ENCODE data around the gene PITPNC1.
"Not testable (repeated sequence)": the region's sequence is repeated elsewhere in the genome, so short reads cannot be mapped to it uniquely, and the experiment has no call there.

Gene PITPNC1

GRCh38 chr17:67651218-67651579 lies 274.1 kb downstream of the PITPNC1 start:
- not testable (repeated sequence) for DNase-seq (ENCODE audit: low read depth)

GRCh38 chr17:67652433-67652832 lies 275.4 kb downstream of the PITPNC1 start:
- no peak for DNase-seq (ENCODE audit: low read depth)

GRCh38 chr17:67655478-67656148 lies 278.5 kb downstream of the PITPNC1 start:
- no peak for DNase-seq (ENCODE audit: low read depth)

- DNase-seq (ENCODE audit: low read depth) = no peak
Measured at GRCh38 chr17:67656494-67657203, 279.6 kb downstream of the PITPNC1 start.

GRCh38 chr17:67657596-67657995 lies 280.5 kb downstream of the PITPNC1 start:
- DNase-seq (ENCODE audit: low read depth) = no peak

- DNase-seq (ENCODE audit: low read depth) = no peak
Measured at GRCh38 chr17:67658265-67658664, 281.2 kb downstream of the PITPNC1 start.

GRCh38 chr17:67659028-67659427 lies 281.9 kb downstream of the PITPNC1 start:
- DNase-seq (ENCODE audit: low read depth) = no peak

- no peak for DNase-seq (ENCODE audit: low read depth)
Measured at GRCh38 chr17:67662712-67663111, 285.6 kb downstream of the PITPNC1 start.

GRCh38 chr17:67663457-67663856 lies 286.4 kb downstream of the PITPNC1 start:
- DNase-seq (ENCODE audit: low read depth) = no peak

GRCh38 chr17:67666028-67666427 lies 288.9 kb downstream of the PITPNC1 start:
- DNase-seq (ENCODE audit: low read depth) = no peak

GRCh38 chr17:67666710-67667109 lies 289.6 kb downstream of the PITPNC1 start:
- no peak for DNase-seq (ENCODE audit: low read depth)

- no peak for DNase-seq (ENCODE audit: low read depth)
Measured at GRCh38 chr17:67671493-67671892, 294.4 kb downstream of the PITPNC1 start.

- no peak for DNase-seq (ENCODE audit: low read depth)
Measured at GRCh38 chr17:67672592-67673335, 295.7 kb downstream of the PITPNC1 start.

- DNase-seq (ENCODE audit: low read depth) = no peak
Measured at GRCh38 chr17:67675481-67675880, 298.4 kb downstream of the PITPNC1 start.

GRCh38 chr17:67676305-67676704 lies 299.2 kb downstream of the PITPNC1 start:
- no peak for DNase-seq (ENCODE audit: low read depth)

GRCh38 chr17:67678414-67678813 lies 301.3 kb downstream of the PITPNC1 start:
- DNase-seq (ENCODE audit: low read depth) = no peak

GRCh38 chr17:67679225-67679624 lies 302.1 kb downstream of the PITPNC1 start:
- DNase-seq (ENCODE audit: low read depth) = no peak

GRCh38 chr17:67679721-67680120 lies 302.6 kb downstream of the PITPNC1 start:
- DNase-seq (ENCODE audit: low read depth) = no peak

- no peak for DNase-seq (ENCODE audit: low read depth)
Measured at GRCh38 chr17:67680445-67681224, 303.6 kb downstream of the PITPNC1 start.

GRCh38 chr17:67682196-67682595 lies 305.1 kb downstream of the PITPNC1 start:
- no peak for DNase-seq (ENCODE audit: low read depth)

- DNase-seq (ENCODE audit: low read depth) = no peak
Measured at GRCh38 chr17:67685351-67685750, 308.3 kb downstream of the PITPNC1 start.

- DNase-seq (ENCODE audit: low read depth) = no peak
Measured at GRCh38 chr17:67686241-67686640, 309.2 kb downstream of the PITPNC1 start.

All from activated T-helper 1 cell treated with Interleukin-2 at 50 U/mL for 16 hours (primary cell).